ENCODE data around the gene NGLY1.

NGLY1 gene

DNA sequence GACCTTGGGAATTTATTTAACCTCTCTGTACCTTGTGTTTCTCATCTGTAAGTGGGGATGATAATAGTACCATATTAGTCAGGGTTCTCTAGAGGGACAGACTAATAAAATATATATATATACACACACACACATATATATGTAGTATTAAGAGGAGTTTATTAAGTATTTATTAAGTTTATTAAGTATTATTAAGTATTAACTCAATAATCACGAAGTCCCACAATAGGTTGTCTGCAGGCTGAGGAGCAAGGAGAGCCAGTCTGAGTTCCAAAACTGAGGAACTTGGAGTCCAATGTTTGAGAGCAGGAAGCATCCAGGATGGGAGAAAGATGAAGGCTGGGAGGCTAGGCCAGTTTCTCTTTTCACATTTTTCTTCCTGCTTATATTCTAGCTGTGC is 21.4 kb upstream of the NGLY1 start:
- H3K36me3 ChIP-seq (ENCODE audit: insufficient read depth) = no peaks in the 10 kb centered on the region
- no peaks in the 10 kb centered on the region for H3K4me1 ChIP-seq (ENCODE audit: low read depth, poor library complexity, severe bottlenecking)
- no peaks in the 10 kb centered on the region for H4K20me1 ChIP-seq (ENCODE audit: insufficient read depth)
- H3K9ac ChIP-seq = no peak overlapping the region
- TF ChIP-seq, protein P1, sequence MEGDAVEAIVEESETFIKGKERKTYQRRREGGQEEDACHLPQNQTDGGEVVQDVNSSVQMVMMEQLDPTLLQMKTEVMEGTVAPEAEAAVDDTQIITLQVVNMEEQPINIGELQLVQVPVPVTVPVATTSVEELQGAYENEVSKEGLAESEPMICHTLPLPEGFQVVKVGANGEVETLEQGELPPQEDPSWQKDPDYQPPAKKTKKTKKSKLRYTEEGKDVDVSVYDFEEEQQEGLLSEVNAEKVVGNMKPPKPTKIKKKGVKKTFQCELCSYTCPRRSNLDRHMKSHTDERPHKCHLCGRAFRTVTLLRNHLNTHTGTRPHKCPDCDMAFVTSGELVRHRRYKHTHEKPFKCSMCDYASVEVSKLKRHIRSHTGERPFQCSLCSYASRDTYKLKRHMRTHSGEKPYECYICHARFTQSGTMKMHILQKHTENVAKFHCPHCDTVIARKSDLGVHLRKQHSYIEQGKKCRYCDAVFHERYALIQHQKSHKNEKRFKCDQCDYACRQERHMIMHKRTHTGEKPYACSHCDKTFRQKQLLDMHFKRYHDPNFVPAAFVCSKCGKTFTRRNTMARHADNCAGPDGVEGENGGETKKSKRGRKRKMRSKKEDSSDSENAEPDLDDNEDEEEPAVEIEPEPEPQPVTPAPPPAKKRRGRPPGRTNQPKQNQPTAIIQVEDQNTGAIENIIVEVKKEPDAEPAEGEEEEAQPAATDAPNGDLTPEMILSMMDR (conservative IDR thresholded peaks at IDR 0.05; ENCODE audit: low read depth, low read length) = no peak
- no peaks in the 10 kb centered on the region for H3K79me2 ChIP-seq (ENCODE audit: insufficient read depth, low read depth)
- H3K4me2 ChIP-seq = no peak overlapping the region
- no peaks in the 10 kb centered on the region for H3K27me3 ChIP-seq (ENCODE audit: insufficient read depth, low read depth)
- no peak overlapping the region for H3K27ac ChIP-seq
- no peak overlapping the region for H3K4me3 ChIP-seq (IDR thresholded peaks at IDR 0.05; ENCODE audit: insufficient read depth, low read depth, low read length)
- H2AFZ ChIP-seq (ENCODE audit: low read depth) = no peak overlapping the region

DNA sequence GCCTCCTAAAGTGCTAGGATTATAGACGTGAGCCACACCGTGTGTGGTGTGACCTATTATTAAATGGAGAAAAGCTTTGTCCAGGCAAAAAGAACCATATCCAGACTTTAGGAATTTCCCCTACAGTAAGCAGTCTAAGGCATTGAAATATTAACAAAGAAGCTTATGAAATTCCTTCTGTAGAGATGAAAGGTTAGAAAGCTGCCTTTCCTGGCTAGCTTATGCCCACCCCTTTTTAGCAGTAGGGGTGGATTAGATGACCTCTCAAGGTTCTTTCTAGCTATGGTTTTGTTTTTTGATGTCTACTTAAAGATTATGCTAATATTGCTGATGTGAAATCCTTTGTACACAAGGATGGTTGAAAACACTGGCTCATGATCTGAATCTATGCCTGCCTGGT is 20.6 kb upstream of the NGLY1 start:
- Histone ChIP-seq H3K79me2 (ENCODE audit: insufficient read depth, low read depth) (no peaks in the 10 kb centered on the region), H2AFZ (ENCODE audit: low read depth) (no peak overlapping the region), H3K4me2 (no peak overlapping the region), H3K27me3 (ENCODE audit: insufficient read depth, low read depth) (no peaks in the 10 kb centered on the region), H3K36me3 (ENCODE audit: insufficient read depth) (no peaks in the 10 kb centered on the region), H3K9ac (no peak overlapping the region), H3K4me1 (ENCODE audit: low read depth, poor library complexity, severe bottlenecking) (no peaks in the 10 kb centered on the region), H3K4me3 (IDR thresholded peaks at IDR 0.05; ENCODE audit: insufficient read depth, low read depth, low read length) (no peak overlapping the region), H3K27ac (no peak overlapping the region), H4K20me1 (ENCODE audit: insufficient read depth) (no peaks in the 10 kb centered on the region)
- TF ChIP-seq, protein P1 (conservative IDR thresholded peaks at IDR 0.05; ENCODE audit: low read depth, low read length) = no peak

DNA sequence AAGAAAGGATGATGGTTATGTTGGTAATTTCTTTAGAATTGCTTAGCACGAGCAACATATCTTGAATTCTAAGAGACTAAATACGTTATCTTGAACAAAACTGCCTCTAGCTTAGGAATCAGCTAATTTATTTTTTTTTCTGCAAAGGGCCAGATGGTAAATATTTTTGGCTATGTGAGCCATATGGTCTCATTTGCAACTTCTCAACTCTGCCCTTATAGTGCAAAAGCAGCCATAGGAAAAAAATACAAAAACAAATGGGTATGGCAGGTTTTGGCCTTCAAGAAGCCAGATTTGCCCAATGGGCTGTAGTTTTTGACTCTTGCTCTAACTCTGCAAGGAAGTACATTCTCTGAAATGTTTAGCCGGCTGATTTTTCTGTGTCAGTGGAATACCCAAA is 18.5 kb upstream of the NGLY1 start:
- Histone ChIP-seq H4K20me1 (ENCODE audit: insufficient read depth) (no peaks in the 10 kb centered on the region), H3K36me3 (ENCODE audit: insufficient read depth) (no peaks in the 10 kb centered on the region), H3K27ac (no peak overlapping the region), H3K4me2 (no peak overlapping the region), H2AFZ (ENCODE audit: low read depth) (no peak overlapping the region), H3K9ac (no peak overlapping the region), H3K79me2 (ENCODE audit: insufficient read depth, low read depth) (no peaks in the 10 kb centered on the region), H3K4me3 (IDR thresholded peaks at IDR 0.05; ENCODE audit: insufficient read depth, low read depth, low read length) (no peak overlapping the region), H3K4me1 (ENCODE audit: low read depth, poor library complexity, severe bottlenecking) (no peaks in the 10 kb centered on the region), H3K27me3 (ENCODE audit: insufficient read depth, low read depth) (no peaks in the 10 kb centered on the region)
- TF ChIP-seq, protein P1 (conservative IDR thresholded peaks at IDR 0.05; ENCODE audit: low read depth, low read length) = no peak

DNA sequence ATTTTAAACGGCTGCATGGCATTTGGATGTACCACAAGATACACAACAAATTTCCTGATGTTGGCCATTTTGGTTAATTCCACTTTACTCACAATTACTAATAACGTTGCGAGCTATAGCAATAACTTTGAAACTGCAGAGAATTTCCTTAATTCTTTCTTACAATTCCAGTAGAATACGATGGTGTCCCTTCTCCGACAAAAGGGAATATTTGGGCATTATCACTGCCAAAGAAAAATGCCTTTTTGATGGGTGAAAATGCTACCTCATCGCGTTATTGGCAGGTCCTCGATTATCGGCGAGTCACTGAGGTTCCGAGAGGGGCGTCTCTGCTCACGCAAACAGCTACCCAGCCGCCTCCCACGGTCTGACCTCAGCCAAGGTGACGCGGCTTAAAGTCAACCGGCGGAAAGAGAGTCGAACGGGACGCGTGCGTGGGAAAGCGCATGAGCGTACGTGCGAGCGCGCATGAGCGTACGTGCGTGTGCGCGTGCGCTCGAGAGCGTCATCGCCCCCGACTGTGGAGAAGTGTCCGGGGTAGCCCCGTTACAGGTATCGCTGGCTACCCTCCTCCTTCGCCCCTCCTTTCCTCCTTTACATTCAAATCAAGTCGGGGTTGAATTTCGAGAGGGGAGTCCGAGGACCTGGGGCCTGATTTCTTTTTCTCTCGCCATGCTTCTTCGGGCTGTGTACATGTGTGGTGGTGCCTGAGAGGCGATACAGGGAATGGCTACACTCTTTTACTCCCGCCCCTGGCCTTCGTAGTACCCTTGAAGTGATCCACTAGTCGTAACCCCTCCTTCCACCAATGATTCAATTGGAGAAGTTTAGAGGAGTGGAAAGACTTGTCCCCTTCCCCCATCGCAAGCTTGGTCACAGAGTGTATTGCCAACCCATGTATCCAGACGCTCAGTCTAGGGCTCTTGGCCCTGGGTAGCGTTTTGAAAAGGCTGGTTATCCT is 6.6 kb upstream of the NGLY1 start, which contains the start of gene OXSM:
Gene OXSM (plus strand): TSS at position 495 of the 961 bp plus-strand sequence. CDS start 931 bp downstream, outside the sequence.
- TF ChIP-seq, protein P1 (conservative IDR thresholded peaks at IDR 0.05; ENCODE audit: low read depth, low read length) = no peak
- H3K27ac ChIP-seq = peak within 1 kb of the TSS; percentile 57

More for the DNA sequence above, 6.6 kb upstream of the NGLY1 start, which contains the start of gene OXSM:
- Histone ChIP-seq H2AFZ (ENCODE audit: low read depth) (peak within 1 kb of the TSS; percentile 81; the same call in 1 of the 2 replicates), H3K4me3 (IDR thresholded peaks at IDR 0.05; ENCODE audit: insufficient read depth, low read depth, low read length) (no peak within 1 kb of the TSS), H3K36me3 (ENCODE audit: insufficient read depth) (no peaks in the 10 kb centered on the region), H3K79me2 (ENCODE audit: insufficient read depth, low read depth) (peaks cover 15% of the 10 kb centered on the region; the same call in 1 of the 2 replicates), H3K27me3 (ENCODE audit: insufficient read depth, low read depth) (no peaks in the 10 kb centered on the region), H4K20me1 (ENCODE audit: insufficient read depth) (no peaks in the 10 kb centered on the region), H3K9ac (peak within 1 kb of the TSS; percentile 70), H3K4me1 (ENCODE audit: low read depth, poor library complexity, severe bottlenecking) (peaks cover 36% of the 10 kb centered on the region), H3K4me2 (peak within 1 kb of the TSS; percentile 97)
